Left hindlimb (tissue), 1 donor: ENCODE results near the gene SORBS2.

Experiments
- DNase-seq: peaks from one replicate; pipeline ENCODE4 v3.0.0-alpha.2; 2018

SORBS2 gene

DNA sequence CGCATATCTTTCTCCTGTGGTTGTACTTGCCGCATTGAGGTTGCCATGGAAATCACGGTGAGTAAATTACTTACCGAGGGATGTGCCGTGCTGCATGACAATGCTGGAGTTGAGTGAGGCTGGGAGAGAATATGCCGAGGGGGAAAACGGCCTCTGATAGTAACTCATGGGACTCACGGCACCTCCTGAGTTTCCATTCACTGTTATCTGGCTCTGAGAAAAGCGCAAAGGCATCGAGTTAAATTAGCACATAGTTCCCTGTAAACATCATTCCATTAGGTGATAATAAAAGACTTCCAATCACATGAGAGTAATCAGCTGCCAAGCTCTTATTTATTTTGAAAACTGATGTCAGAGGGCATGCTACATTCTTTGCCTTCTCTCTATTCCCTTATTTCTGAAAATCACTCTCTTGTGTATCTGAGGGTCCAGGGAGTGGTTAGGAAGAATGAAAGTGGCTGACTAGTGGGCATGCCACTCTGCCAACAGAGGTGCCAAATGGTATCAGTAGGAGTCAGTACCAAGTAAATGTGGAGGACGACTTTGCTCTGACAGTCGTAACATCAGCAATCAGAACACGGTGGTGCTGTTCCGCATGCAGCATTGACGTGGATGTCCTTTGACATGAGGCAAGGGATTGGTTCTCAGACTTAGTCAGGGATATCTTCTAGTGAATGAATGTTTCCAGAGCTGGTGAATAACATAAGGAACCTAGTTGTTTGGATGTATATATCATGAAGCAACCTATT, 149.8 kb downstream of the SORBS2 start:
- DNase-seq: no peak

DNA sequence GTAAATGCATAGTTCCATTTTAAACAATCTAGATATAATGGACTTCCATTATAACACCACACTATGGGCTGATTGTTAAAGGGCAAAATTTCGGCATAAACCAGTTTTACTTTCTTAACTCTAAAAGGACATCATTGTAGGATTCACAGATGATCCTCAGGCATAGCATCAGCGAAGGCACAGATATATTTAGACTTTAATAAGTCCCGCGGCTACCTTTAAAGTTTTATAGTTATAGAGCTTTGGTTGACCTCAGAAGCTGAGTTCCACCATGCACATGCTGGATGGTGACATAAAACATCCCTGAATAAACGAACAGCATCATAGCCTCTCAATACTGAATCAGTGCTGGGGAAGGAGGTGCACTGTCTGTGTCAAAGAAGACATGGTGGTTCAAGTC, 151.7 kb downstream of the SORBS2 start:
- no peak for DNase-seq

DNA sequence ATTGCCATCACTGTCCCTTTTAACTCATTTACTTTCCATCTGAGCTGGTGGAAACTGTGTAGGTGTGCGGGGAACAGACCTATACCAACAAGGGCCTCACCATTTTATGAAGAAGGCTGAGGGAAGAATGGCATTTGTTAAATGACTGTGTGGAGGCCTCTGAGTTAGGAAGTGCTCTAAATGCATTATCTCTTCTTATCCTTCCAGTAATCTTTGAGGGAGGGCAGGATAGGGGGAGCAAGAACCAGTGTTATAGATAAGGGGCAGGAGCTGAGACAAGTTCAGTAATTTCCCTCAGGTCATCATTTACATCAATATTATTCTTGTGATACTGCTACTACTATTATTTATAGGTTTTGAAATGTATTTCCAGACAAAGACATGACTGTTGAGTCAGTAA, 154.3 kb downstream of the SORBS2 start:
- no peak for DNase-seq

DNA sequence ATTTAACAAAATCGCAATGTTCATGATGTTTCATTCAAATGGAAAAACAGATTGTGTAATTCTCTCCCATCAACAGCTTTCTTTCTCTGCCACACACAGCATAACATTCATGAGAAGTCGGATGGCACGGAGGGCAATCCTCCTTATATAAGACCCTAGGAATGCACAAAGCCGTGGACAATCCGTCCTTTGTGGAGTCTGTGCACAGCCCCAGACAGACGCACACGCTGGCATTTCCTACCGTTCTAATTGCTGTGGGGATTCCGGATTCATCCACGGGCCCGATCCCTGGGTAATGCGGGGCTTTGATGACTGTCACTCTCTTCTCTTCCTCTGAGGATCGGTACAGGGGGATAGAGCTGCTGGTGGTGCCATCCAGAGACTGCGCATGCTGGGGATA, 154.8 kb downstream of the SORBS2 start:
- DNase-seq: no peak

GRCh38 chr4:185656467-185656931, 155.5 kb downstream of the SORBS2 start:
- no peak for DNase-seq

- DNase-seq: no peak
These were observed 156.9 kb downstream of the SORBS2 start for GRCh38 chr4:185654965-185655554.

- no peak for DNase-seq
These were observed 157.7 kb downstream of the SORBS2 start for GRCh38 chr4:185654311-185654710.

DNA sequence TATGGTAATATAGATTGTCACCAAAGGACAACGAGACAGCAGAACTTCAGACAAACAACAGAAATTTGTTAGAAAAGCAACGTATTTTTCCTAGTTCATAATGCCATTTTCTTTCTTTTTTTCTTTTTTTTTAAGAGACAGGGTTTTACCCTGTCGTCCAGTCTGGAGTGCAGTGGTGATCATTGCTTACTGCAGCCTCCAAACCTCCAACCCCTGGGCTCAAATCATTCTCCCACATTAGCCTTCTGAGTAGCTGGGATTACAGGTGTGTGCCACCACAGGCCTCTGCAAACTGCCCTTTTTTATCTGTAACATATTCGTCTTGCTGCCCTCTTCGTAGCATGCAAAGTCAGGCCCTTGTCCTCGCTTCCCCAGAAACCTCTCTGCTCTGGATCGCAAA, 160.1 kb downstream of the SORBS2 start:
- DNase-seq: no peak

GRCh38 chr4:185651137-185651677, 160.8 kb downstream of the SORBS2 start:
- DNase-seq: no peak

- no peak for DNase-seq
These were observed 163.4 kb downstream of the SORBS2 start for GRCh38 chr4:185648631-185649030.

DNA sequence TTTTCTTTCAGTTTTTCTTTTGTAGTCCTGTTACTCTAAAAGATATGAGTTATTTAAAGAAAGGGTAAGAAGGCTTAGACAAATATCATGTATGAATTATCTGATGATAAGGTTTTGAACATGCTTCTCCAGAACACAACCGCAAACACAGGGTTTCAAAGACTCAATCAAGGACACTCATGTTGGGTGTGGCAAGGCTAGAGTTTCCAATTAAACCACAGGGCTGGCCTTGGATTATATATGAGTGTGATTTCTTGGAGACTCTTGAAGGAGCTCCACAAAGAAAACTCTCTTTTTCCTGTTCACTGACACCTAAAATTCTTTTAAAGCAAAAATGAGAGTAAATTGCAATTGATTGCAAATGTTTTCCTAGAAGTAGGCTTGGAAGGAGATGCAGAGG, 166.6 kb downstream of the SORBS2 start:
- DNase-seq: no peak

DNA sequence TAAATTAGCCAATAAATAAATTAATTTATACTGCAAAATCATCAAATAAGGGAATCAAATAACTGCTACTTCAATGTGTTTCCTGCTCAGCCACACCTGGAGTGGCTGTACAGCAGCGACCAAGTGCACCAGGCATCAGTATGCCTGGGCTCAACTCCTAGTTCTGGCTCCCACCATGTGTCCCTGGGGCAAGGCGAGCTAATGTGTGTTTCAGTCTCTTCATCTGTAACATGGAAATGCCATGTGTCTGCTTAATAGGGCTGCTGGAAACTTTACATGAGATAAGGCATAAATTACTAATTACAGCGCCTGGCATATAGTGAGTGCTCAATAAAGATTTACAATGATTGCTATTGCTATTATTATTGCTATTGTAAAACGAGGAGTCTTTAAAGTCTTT, 167.6 kb downstream of the SORBS2 start:
- no peak for DNase-seq

GRCh38 chr4:185642907-185643306, 169.1 kb downstream of the SORBS2 start:
- no peak for DNase-seq

DNA sequence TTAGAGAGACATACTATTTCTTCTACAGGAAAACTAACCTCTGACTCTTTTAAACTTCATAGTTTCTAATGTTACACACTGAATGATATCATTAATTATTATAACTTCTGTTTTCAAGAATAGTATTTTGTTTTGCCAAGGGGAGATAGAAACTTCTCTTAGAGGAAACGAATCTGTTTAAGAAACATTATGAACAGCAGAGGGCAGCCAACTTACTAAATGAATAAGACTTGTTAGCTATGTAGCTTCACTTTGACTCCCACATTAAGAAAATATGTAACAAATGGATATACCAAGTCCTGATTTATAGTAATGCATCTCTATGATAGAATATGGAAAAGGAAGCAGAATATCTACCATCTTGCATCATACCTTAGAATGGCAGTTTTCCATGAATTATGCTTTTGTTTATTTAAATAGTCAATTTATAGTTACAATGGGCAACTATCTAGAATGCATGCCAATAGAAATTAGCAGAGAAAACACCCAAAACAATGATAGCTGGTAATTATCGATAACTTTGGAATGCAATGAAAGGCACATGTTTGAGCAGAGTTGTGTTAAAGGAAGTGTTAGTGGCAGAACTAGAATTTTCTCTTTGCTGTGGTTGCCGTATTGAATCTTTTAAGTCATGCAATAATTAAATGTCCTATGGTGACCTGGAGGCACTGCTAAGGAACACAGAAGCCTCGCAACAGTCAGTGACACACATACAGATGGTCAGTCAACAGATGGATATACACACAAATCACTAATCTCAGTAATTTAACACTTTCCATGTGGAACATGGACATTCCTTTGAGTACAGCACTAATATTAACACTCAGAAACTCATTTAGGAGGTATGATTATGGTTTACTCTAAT, 171.0 kb downstream of the SORBS2 start:
- DNase-seq: no peak

DNA sequence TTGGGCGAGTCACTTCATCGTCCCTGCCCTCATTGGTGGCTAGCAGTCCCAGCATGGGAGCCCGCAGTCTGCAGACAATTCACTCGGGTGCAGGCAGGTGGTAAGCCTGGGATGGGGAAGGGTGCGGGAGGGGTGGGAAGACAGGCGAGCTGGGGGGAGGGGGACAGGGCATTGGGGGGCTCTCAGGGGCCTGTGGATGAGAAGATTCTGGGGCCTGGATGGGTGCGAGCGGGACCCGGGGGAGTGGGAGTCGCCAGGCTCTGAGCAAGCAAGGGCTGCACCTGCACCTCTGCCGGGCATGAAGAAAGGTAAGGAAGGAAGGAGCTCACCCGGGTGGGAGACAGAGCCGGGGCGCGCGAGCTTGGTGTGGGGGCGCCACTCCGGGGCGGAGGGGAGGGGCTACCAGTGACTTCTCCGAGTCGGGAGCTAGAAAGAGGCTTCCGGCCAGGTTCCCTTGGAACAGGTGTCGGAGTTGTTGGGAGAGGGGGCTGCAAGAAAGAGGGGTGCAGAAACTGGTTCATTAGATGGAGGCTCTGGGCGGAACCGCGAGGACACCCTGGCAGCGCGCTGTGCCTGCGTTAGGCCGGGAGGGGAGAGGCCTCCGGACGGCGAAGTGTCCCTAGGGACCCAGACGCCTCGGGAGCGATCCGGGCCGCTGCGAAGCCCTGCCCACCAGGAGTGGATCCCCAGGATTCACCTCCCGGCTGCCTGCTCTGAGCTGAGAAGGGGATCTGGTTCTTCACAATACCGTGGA, 173.3 kb downstream of the SORBS2 start:
- no peak for DNase-seq

DNA sequence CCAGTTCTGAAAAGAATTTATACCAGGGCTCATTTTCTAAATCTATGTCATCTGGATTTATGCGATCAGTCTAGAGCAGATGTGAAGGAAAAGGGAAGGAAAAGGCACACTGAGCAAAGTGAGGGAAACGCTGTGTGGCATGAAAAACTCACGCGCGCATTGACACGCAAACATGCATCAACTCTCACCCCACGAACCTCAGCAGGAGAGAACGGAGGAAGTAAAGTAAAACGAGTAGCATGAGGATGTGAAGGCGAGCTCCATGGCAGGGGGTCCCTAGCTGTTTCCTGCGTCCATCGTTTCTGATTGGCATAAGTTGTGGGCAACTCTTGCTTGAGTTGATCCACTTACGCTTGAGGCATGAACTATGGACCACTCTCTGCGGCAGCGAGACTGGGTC, 173.9 kb downstream of the SORBS2 start:
- no peak for DNase-seq

DNA sequence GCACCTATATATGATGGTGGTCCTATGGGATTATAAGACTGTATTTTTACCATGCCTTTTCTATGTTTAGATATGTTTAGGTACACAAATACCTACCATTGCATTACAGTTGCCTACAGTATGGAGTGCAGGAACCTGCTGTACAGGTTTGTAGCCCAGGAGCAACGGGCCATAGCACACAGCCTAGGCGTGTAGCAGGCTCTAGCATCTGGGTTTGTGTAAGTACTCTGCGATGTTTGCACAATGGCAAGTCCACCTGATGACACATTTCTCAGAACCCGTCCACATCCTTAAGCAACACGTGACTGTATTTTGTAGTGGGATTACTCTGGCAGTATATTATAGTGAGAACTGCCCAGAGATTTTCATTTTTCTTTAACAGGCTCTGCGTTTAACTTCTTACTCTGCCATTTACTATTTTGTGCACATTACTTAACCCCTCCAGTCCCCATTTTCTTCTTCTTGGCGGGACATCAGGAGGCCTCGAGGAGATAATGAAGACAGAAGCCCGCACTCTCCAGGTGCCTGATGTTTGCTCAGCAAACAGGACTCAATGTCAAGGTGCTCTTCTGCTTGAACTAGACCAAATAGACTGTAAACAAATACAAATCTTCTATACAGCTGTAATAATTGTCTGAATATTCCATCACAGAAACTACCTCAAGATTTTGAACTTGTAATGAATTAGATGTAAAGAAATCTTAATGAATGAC, 174.7 kb downstream of the SORBS2 start:
- no peak for DNase-seq

- DNase-seq: no peak
These were observed 177.8 kb downstream of the SORBS2 start for GRCh38 chr4:185634066-185634652.

DNA sequence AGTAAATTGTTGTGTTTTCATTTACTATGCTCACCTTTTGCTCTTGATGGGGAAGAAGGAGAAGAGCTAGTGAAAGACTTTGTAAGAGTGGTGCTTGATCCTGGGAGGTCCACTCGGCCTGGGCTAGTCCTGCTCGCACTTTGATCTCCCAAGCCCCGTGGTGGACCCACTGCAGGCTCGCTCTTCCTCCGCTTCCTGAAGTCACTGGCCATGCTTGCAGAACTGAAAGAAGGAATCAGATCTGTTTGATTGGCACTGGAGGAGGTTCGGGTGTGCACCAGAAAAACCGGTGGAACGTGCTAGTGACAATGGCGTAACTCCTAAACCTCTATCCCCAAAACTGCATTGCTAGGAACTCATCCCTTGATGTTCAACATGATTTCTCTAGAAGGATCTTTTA, 185.2 kb downstream of the SORBS2 start:
- no peak for DNase-seq

- no peak for DNase-seq
These were observed 186.5 kb downstream of the SORBS2 start for GRCh38 chr4:185625503-185625902.

GRCh38 chr4:185624259-185624589, 187.8 kb downstream of the SORBS2 start:
- DNase-seq: no peak
